ENCODE results near the gene CLNK. TPM values are rescaled to one million over a fixed set of nuclear protein-coding genes. Genes with fewer than 3 reads are reported as not detected.

The CLNK gene
- polyA plus RNA-seq, 1 of the 3 experiments (the other 2 are of a cell fraction), result not detected

DNA sequence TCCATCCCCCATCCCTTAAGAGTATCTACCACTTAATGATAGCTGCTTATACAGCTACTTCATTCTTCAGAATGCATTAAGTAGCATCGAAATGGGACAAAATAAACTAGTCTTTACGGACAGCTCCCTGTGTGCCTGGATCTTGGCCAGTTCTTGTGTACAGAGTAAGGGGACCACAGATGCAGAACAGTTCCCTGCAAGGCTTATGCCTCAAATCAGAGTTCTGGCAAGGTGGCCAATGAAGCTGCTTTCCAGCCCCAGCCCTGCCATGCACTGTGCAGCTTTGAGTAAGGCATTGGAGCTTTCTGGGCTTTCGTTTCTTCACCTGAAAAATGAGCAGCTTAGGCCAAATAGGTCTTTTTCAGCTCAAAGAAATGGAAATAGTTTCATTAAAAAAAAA is 14.2 kb downstream of the CLNK start:
- Histone ChIP-seq H3K36me3 (replicated peaks in 1 of 2; ENCODE audit: control insufficient read depth in 1 of 2, insufficient read depth in 2 of 2, low read length in 1 of 2) (no peaks in the 10 kb centered on the region), H3K4me2 (no peak overlapping the region), H3K27ac (ENCODE audit: low read depth in 2 of 2, low read length in 1 of 2) (no peak overlapping the region), H3K4me1 (ENCODE audit: control insufficient read depth in 1 of 2, insufficient read depth in 2 of 2, low read depth in 1 of 2, low read length in 1 of 2) (no peaks in the 10 kb centered on the region), H4K20me1 (ENCODE audit: insufficient read depth) (no peaks in the 10 kb centered on the region), H3K9me3 (no peaks in the 10 kb centered on the region), H3F3A (replicated peaks; ENCODE audit: insufficient read depth) (no peaks in the 10 kb centered on the region), H3K79me2 (ENCODE audit: insufficient read depth) (no peaks in the 10 kb centered on the region), H3K4me3 (ENCODE audit: low read depth in 2 of 2, low read length in 1 of 2) (no peak overlapping the region), H2AFZ (ENCODE audit: low read depth) (no peak overlapping the region), H3K27me3 (ENCODE audit: insufficient read depth) (peaks cover 13% of the 10 kb centered on the region; the same call in 1 of the 2 replicates), H3K9me2 (no peaks in the 10 kb centered on the region), H3K9ac (no peak overlapping the region)
- WGBS (ENCODE audit: low lambda C conversion rate), result 3% methylated on average over 3 of the region's 3 CpGs
- TF ChIP-seq FOSL2 (IDR thresholded peaks at IDR 0.05; ENCODE audit: borderline replicate concordance, low read depth) (no peak), TEAD4 (IDR thresholded peaks at IDR 0.05; ENCODE audit: borderline replicate concordance, insufficient read depth) (no peak), POLR2AphosphoS5 (IDR thresholded peaks at IDR 0.05; ENCODE audit: low read depth, low read length) (no peak), MEF2A (IDR thresholded peaks at IDR 0.05; ENCODE audit: borderline replicate concordance, low read depth) (no peak), EP300 (IDR thresholded peaks at IDR 0.05; ENCODE audit: borderline replicate concordance in 1 of 2, low read depth in 1 of 2, low read length in 1 of 2) (no peak), SMC3 (IDR thresholded peaks at IDR 0.05; ENCODE audit: low read depth, low read length) (no peak), ELF1 (IDR thresholded peaks at IDR 0.05) (no peak), FOXM1 (IDR thresholded peaks at IDR 0.05; ENCODE audit: low read depth) (no peak), YY1 (IDR thresholded peaks at IDR 0.05; ENCODE audit: low read depth) (no peak), CHD2 (IDR thresholded peaks at IDR 0.05; ENCODE audit: low read length, partially characterized antibody) (no peak), JUND (IDR thresholded peaks at IDR 0.05) (no peak), SIN3A (IDR thresholded peaks at IDR 0.05; ENCODE audit: borderline replicate concordance, low read depth, low read length) (no peak), RXRA (IDR thresholded peaks at IDR 0.05; ENCODE audit: borderline replicate concordance, low read depth) (no peak), EZH2phosphoT487 (IDR thresholded peaks at IDR 0.05; ENCODE audit: borderline replicate concordance, low read depth) (no peak), NRF1 (IDR thresholded peaks at IDR 0.05; ENCODE audit: low read depth, low read length) (no peak), MXI1 (IDR thresholded peaks at IDR 0.05; ENCODE audit: low read depth, low read length) (no peak)
- TF ChIP-seq, protein P1, sequence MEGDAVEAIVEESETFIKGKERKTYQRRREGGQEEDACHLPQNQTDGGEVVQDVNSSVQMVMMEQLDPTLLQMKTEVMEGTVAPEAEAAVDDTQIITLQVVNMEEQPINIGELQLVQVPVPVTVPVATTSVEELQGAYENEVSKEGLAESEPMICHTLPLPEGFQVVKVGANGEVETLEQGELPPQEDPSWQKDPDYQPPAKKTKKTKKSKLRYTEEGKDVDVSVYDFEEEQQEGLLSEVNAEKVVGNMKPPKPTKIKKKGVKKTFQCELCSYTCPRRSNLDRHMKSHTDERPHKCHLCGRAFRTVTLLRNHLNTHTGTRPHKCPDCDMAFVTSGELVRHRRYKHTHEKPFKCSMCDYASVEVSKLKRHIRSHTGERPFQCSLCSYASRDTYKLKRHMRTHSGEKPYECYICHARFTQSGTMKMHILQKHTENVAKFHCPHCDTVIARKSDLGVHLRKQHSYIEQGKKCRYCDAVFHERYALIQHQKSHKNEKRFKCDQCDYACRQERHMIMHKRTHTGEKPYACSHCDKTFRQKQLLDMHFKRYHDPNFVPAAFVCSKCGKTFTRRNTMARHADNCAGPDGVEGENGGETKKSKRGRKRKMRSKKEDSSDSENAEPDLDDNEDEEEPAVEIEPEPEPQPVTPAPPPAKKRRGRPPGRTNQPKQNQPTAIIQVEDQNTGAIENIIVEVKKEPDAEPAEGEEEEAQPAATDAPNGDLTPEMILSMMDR (IDR thresholded peaks at IDR 0.05), result no peak
- TF ChIP-seq, protein P2, sequence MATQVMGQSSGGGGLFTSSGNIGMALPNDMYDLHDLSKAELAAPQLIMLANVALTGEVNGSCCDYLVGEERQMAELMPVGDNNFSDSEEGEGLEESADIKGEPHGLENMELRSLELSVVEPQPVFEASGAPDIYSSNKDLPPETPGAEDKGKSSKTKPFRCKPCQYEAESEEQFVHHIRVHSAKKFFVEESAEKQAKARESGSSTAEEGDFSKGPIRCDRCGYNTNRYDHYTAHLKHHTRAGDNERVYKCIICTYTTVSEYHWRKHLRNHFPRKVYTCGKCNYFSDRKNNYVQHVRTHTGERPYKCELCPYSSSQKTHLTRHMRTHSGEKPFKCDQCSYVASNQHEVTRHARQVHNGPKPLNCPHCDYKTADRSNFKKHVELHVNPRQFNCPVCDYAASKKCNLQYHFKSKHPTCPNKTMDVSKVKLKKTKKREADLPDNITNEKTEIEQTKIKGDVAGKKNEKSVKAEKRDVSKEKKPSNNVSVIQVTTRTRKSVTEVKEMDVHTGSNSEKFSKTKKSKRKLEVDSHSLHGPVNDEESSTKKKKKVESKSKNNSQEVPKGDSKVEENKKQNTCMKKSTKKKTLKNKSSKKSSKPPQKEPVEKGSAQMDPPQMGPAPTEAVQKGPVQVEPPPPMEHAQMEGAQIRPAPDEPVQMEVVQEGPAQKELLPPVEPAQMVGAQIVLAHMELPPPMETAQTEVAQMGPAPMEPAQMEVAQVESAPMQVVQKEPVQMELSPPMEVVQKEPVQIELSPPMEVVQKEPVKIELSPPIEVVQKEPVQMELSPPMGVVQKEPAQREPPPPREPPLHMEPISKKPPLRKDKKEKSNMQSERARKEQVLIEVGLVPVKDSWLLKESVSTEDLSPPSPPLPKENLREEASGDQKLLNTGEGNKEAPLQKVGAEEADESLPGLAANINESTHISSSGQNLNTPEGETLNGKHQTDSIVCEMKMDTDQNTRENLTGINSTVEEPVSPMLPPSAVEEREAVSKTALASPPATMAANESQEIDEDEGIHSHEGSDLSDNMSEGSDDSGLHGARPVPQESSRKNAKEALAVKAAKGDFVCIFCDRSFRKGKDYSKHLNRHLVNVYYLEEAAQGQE (IDR thresholded peaks at IDR 0.05; ENCODE audit: low read depth, low read length), result no peak
- TF ChIP-seq, protein P3, sequence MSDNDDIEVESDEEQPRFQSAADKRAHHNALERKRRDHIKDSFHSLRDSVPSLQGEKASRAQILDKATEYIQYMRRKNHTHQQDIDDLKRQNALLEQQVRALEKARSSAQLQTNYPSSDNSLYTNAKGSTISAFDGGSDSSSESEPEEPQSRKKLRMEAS (IDR thresholded peaks at IDR 0.05; ENCODE audit: low read depth), result no peak
- ChIA-PET CTCF (no interaction called here), POLR2A (no interaction called here)
- DNase-seq, result no peak
